IMR-90 (cell line): ENCODE data around the gene MTOR. TPM values are rescaled to one million over a fixed set of nuclear protein-coding genes. Genes with fewer than 3 reads are reported as not detected.
A peak's percentile ranks its signal among the peaks of the same experiment; 100 is the strongest.

Experiments used
- ATAC-seq: fragments of 200-7000 bp; cut with Tn5 transposase; 2 replicates; pipeline ENCODE4 v1.9.1; 2020; ENCODE audit warnings: low read depth, mild to moderate bottlenecking, moderate library complexity
- BruUV-seq: library from RNA; stranded (reverse); fragments of 400-500 nt; replicated peaks from 2 replicates; lab custom pipeline; 2021; lab: Mats Ljungman, UMichigan
- CTCF ChIA-PET: fragments of 300-600 bp; formaldehyde crosslinking; extraction: SDS; loops from one replicate; lab custom pipeline; 2021; ENCODE audit warnings: antibody characterized with exemption; lab: Yijun Ruan, JAX
- POLR2A ChIA-PET: fragments of 300-600 bp; sonication (Branson Sonifier 250); formaldehyde crosslinking; loops from one replicate; lab custom pipeline; 2022; ENCODE audit warnings: antibody characterized with exemption; ENCODE audit not compliant: unreplicated experiment; lab: Charles Lee
- DNase-seq: peaks from one replicate; pipeline ENCODE4 v3.0.0; 2013
- H2AFZ ChIP-seq: replicated peaks from 2 replicates; pipeline ENCODE3; 2013; ENCODE audit warnings: low read length, mild to moderate bottlenecking; ENCODE audit not compliant: poor library complexity
- H2AK5ac ChIP-seq: 2 replicates; pipeline ENCODE4 v1.6.1; 2013; ENCODE audit warnings: low read depth, low read length, inconsistent platforms
- H2AK9ac ChIP-seq: replicated peaks from 2 replicates; pipeline ENCODE3; 2013; ENCODE audit warnings: mild to moderate bottlenecking, low read depth, low read length, moderate library complexity; ENCODE audit not compliant: poor library complexity
- H2BK120ac ChIP-seq: 2 replicates; pipeline ENCODE4 v1.6.1; 2013; ENCODE audit warnings: low read depth, low read length, inconsistent platforms
- H2BK15ac ChIP-seq: 3 replicates; pipeline ENCODE4 v1.6.1; 2013; ENCODE audit warnings: low read depth, low read length, inconsistent platforms
- H2BK20ac ChIP-seq: 2 replicates; pipeline ENCODE4 v1.6.1; 2013; ENCODE audit warnings: low read depth, mild to moderate bottlenecking, inconsistent platforms, low read length, moderate library complexity
- H2BK5ac ChIP-seq: 2 replicates; pipeline ENCODE4 v1.6.1; 2013; ENCODE audit warnings: mild to moderate bottlenecking, low read depth, low read length, inconsistent platforms; ENCODE audit not compliant: poor library complexity, severe bottlenecking
- H3K14ac ChIP-seq: replicated peaks from 2 replicates; pipeline ENCODE4 v1.6.1; 2013; ENCODE audit warnings: low read depth, low read length, inconsistent platforms
- H3K18ac ChIP-seq: 2 replicates; pipeline ENCODE4 v1.6.1; 2013; ENCODE audit warnings: low read depth, low read length, control low read depth
- H3K23ac ChIP-seq: 2 replicates; pipeline ENCODE4 v1.6.1; 2013; ENCODE audit warnings: low read depth, low read length, inconsistent platforms
- H3K27ac ChIP-seq: 2 replicates; pipeline ENCODE4 v1.5.1; 2013; ENCODE audit warnings: mild to moderate bottlenecking, control low read depth, low read length; ENCODE audit not compliant: insufficient read depth
- H3K27me3 ChIP-seq: 2 replicates; pipeline ENCODE4 v1.6.1; 2013; ENCODE audit warnings: low read length; ENCODE audit not compliant: control insufficient read depth, insufficient read depth
- H3K36me3 ChIP-seq: 2 replicates; pipeline ENCODE4 v1.6.1; 2013; ENCODE audit warnings: low read length, mixed read lengths; ENCODE audit not compliant: control insufficient read depth, insufficient read depth
- H3K4ac ChIP-seq: 2 replicates; pipeline ENCODE4 v1.6.1; 2013; ENCODE audit warnings: low read depth, low read length, inconsistent platforms
- H3K4me1 ChIP-seq: 2 replicates; pipeline ENCODE4 v1.6.1; 2013; ENCODE audit warnings: low read length, mixed read lengths; ENCODE audit not compliant: control insufficient read depth, insufficient read depth
- H3K4me2 ChIP-seq: 2 replicates; pipeline ENCODE4 v1.6.1; 2013; ENCODE audit warnings: low read depth, mild to moderate bottlenecking, control low read depth, low read length, moderate library complexity
- H3K4me3 ChIP-seq: 2 replicates; pipeline ENCODE4 v1.5.1; 2013; ENCODE audit warnings: low read depth, mild to moderate bottlenecking, control low read depth, low read length, moderate library complexity; ENCODE audit not compliant: insufficient read depth
- H3K56ac ChIP-seq: 2 replicates; pipeline ENCODE4 v1.6.1; 2013; ENCODE audit warnings: low read length, inconsistent platforms; ENCODE audit not compliant: insufficient read depth; ENCODE audit errors: extremely low read depth
- H3K79me1 ChIP-seq, 2 experiments: 2 replicates each; pipeline ENCODE4 v1.6.1; 2013; ENCODE audit warnings: low read length in 2 of 2, inconsistent platforms in 1 of 2, low read depth in 1 of 2
- H3K9ac ChIP-seq: 2 replicates; pipeline ENCODE4 v1.6.1; 2013; ENCODE audit warnings: low read depth, low read length, control low read depth
- H3K9me1 ChIP-seq: 2 replicates; pipeline ENCODE4 v1.6.1; 2013; ENCODE audit warnings: low read length, inconsistent platforms; ENCODE audit not compliant: insufficient read depth
- H3K9me3 ChIP-seq: 2 replicates; pipeline ENCODE4 v1.6.1; 2013; ENCODE audit warnings: low read length; ENCODE audit not compliant: control insufficient read depth, insufficient read depth
- H4K20me1 ChIP-seq: 2 replicates; pipeline ENCODE4 v1.6.1; 2013; ENCODE audit warnings: low read length, inconsistent platforms; ENCODE audit not compliant: insufficient read depth
- H4K5ac ChIP-seq: 2 replicates; pipeline ENCODE4 v1.6.1; 2013; ENCODE audit warnings: mild to moderate bottlenecking, low read depth, low read length, control low read depth
- H4K8ac ChIP-seq, 2 experiments: 2 replicates each; pipeline ENCODE4 v1.6.1; 2013; ENCODE audit warnings: low read depth in 2 of 2, low read length in 2 of 2, control low read depth in 1 of 2, inconsistent platforms in 1 of 2
- H4K91ac ChIP-seq: 2 replicates; pipeline ENCODE4 v1.6.1; 2013; ENCODE audit warnings: low read depth, low read length, inconsistent platforms; ENCODE audit not compliant: insufficient read depth
- CEBPB ChIP-seq: IDR thresholded peaks from 2 replicates; pipeline ENCODE4 v1.6.1; 2012; ENCODE audit warnings: low read depth, low read length, improper control_type of control experiment
- RFX5 ChIP-seq: IDR thresholded peaks from 2 replicates; pipeline ENCODE4 v1.8.0; 2012; ENCODE audit warnings: low read depth, mild to moderate bottlenecking, low read length, moderate library complexity
- WGBS, 2 experiments: methylation state at CpG; one replicate each; pipeline versions ENCODE4 v1.1.5 to v1.1.7; 2013; ENCODE audit warnings: missing lambda C conversion rate in 2 of 2; ENCODE audit not compliant: insufficient read length in 1 of 2; ENCODE audit errors: extremely low coverage in 2 of 2; 5-methylcytosine and 5-hydroxymethylcytosine counted together
- dilution Hi-C: fragments of 300-500 bp; cut with HindIII; formaldehyde crosslinking; loops from one replicate; pipeline ENCODE4 v1.14.3; 2018; ENCODE audit warnings: low sequenced_read_pairs; ENCODE audit not compliant: unreplicated experiment
- in situ Hi-C: fragments of 300-500 bp; cut with MboI; formaldehyde crosslinking; loops from 3 replicates; pipeline ENCODE4 v1.14.3; 2019; ENCODE audit warnings: low sequenced_read_pairs, inconsistent platforms, mixed read lengths
- intact Hi-C: fragments of 100-400 bp; cut with micrococcal nuclease; formaldehyde crosslinking; loops from 2 replicates; pipeline ENCODE4 v1.10.0; 2022
- polyA plus RNA-seq, 3 experiments: library from polyadenylated mRNA; depleted of rRNA; stranded (reverse); fragments of >200 nt; gene quantifications; 2 replicates each; pipeline ENCODE4 v1.2.3, GENCODE V29; 2012; ENCODE audit warnings: low replicate concordance in 1 of 3
- total RNA-seq: library from RNA; depleted of rRNA; stranded (reverse); fragments of >200 nt; gene quantifications from 2 replicates; pipeline ENCODE4 v1.2.3, GENCODE V29; 2012
- TF ChIP-seq, protein P1 (sequence below): fragments of 150-350 bp; IDR thresholded peaks from 2 replicates; pipeline ENCODE4 v1.6.1; 2016; ENCODE audit warnings: low read depth, mild to moderate bottlenecking, low read length, moderate library complexity, borderline replicate concordance

Gene MTOR
- total and polyA plus RNA-seq, 2 of the 4 experiments (the other 2 are of a cell fraction), result 19.2 to 36.7 TPM

DNA sequence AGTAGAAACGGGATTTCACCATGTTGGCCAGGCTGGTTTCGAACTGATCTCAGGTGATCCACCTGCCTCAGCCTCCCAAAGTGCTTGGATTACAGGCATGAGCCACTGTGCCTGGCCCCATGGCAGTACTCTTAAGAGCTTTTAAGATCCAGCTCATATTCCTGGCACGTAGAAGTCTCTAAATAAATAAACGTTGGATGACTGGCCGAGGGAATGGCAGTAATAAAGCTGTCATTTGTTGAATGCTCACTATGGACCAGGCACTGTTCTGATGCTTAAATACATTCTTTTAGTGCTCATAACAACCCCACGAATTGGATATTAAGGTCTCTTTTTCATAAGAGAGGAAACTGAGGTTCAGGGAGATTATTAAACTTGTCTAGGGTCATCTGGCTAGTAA lies 31.5 kb upstream of the MTOR start:
- no peak overlapping the region for H3K4me3 ChIP-seq
- no peak overlapping the region for H2BK5ac ChIP-seq
- peaks cover 5% of the 10 kb centered on the region; the same call in 1 of the 2 replicates for H3K36me3 ChIP-seq
- DNase-seq (peak; percentile 47), ATAC-seq (no peak; the same call in none of the 2 replicates)
- H2BK15ac ChIP-seq, result no peak overlapping the region
- H3K79me1 ChIP-seq, result no peaks in the 10 kb centered on the region
- no peak overlapping the region for H2AK9ac ChIP-seq
- H3K9ac ChIP-seq, result no peak overlapping the region
- H3K27ac ChIP-seq, result no peak overlapping the region
- H3K4ac ChIP-seq, result no peak overlapping the region
- in situ Hi-C loops, result no loop called here
- WGBS, 2 experiments, result no CpG with 5 or more reads among the region's 6 CpGs
- no peaks in the 10 kb centered on the region; the same call in 1 of the 2 replicates for H3K4me1 ChIP-seq
- H2BK20ac ChIP-seq, result no peak overlapping the region
- H4K5ac ChIP-seq, result no peak overlapping the region
- H3K9me1 ChIP-seq, result peaks cover 8% of the 10 kb centered on the region; the same call in 1 of the 2 replicates
- no peak overlapping the region for H2BK120ac ChIP-seq
- no peak overlapping the region for H3K23ac ChIP-seq
- no peak overlapping the region for H3K14ac ChIP-seq
- H3K4me2 ChIP-seq, result no peak overlapping the region
- no peaks in the 10 kb centered on the region for H3K27me3 ChIP-seq
- H4K8ac ChIP-seq, result no peak overlapping the region
- H2AFZ ChIP-seq, result no peak overlapping the region
- peaks cover 8% of the 10 kb centered on the region; the same call in 1 of the 2 replicates for H4K20me1 ChIP-seq
- POLR2A ChIA-PET, result no interaction called here
- no peak overlapping the region for H4K91ac ChIP-seq
- TF ChIP-seq RFX5 (no peak), CEBPB (no peak)
- TF ChIP-seq, protein P1, sequence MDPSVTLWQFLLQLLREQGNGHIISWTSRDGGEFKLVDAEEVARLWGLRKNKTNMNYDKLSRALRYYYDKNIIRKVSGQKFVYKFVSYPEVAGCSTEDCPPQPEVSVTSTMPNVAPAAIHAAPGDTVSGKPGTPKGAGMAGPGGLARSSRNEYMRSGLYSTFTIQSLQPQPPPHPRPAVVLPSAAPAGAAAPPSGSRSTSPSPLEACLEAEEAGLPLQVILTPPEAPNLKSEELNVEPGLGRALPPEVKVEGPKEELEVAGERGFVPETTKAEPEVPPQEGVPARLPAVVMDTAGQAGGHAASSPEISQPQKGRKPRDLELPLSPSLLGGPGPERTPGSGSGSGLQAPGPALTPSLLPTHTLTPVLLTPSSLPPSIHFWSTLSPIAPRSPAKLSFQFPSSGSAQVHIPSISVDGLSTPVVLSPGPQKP, result no peak
- CTCF ChIA-PET, result interaction anchor here (0.7 kb wide), 1 partner anchor 256 kb away, joined by 3 read pairs; no protein-coding TSS in a partner anchor
- dilution Hi-C loops, result no loop called here
- no peak overlapping the region for H3K18ac ChIP-seq
- H3K56ac ChIP-seq, result no peak overlapping the region
- BruUV-seq, result no TSS peak
- intact Hi-C loops, result no loop called here
- H3K9me3 ChIP-seq, result no peaks in the 10 kb centered on the region
- no peak overlapping the region for H2AK5ac ChIP-seq
